Measurements from ENCODE around the gene MC4R. TPM values are rescaled to one million over a fixed set of nuclear protein-coding genes. Genes with fewer than 3 reads are reported as not detected.

The MC4R gene
- polyA plus RNA-seq, 2 of the 4 experiments (the other 2 are of a cell fraction), result 0.08 TPM; not detected in 1

DNA sequence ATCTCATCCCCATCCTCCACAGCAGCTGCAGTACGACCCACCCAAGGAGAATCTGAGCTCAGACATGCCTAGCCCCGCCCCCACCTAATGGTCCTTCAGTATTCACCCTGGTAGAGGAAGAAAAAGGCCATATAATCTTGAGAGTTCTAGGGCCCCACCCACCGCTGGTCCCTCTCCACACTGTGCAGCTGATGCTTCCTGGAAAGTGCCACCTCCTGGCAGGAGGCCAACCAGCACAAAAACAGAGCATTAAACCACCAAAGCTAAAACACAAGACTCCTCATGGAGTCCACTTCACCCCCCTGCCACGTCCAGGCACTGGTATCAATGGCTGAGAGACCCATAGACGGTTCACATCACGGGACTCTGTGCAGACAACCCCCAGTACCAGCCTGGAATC lies 40.7 kb downstream of the MC4R start:
- H3K4me3 ChIP-seq, result no peak overlapping the region
- TF ChIP-seq EP300 (IDR thresholded peaks at IDR 0.05) (no peak), POLR2AphosphoS2 (conservative IDR thresholded peaks at IDR 0.05; ENCODE audit: low read length) (no peak), NPAS2 (CRISPR knock-in tag; IDR thresholded peaks at IDR 0.05; ENCODE audit: borderline replicate concordance) (no peak), RAD21 (conservative IDR thresholded peaks at IDR 0.05 in 1 of 2, IDR thresholded peaks at IDR 0.05 in 1 of 2) (no peak), JUNB (IDR thresholded peaks at IDR 0.05) (no peak), ATOH8 (CRISPR knock-in tag; IDR thresholded peaks at IDR 0.05; ENCODE audit: low read depth) (no peak), RARB (CRISPR knock-in tag; IDR thresholded peaks at IDR 0.05) (no peak), E2F6 (IDR thresholded peaks at IDR 0.05; ENCODE audit: borderline replicate concordance, low read depth) (no peak)
- FAIRE-seq (no peak), DNase-seq (ENCODE audit: low read depth in 1 of 2, low spot score in 1 of 2) (no peak), ATAC-seq (no peak)
- no peak overlapping the region for H3K4me2 ChIP-seq
- ChIA-PET CTCF (interaction anchor here (0.6 to 1.5 kb wide), 2 partner anchors 10 to 1262 kb away, joined by 3 to 5 read pairs; no protein-coding TSS in a partner anchor), POLR2A (no interaction called here)
- H3K9me3 ChIP-seq, result no peaks in the 10 kb centered on the region
- no peak overlapping the region for H3K27ac ChIP-seq
- 0% methylated on average over 2 of the region's 6 CpGs for WGBS (ENCODE audit: missing lambda C conversion rate)
- H3K4me1 ChIP-seq, result no peaks in the 10 kb centered on the region

DNA sequence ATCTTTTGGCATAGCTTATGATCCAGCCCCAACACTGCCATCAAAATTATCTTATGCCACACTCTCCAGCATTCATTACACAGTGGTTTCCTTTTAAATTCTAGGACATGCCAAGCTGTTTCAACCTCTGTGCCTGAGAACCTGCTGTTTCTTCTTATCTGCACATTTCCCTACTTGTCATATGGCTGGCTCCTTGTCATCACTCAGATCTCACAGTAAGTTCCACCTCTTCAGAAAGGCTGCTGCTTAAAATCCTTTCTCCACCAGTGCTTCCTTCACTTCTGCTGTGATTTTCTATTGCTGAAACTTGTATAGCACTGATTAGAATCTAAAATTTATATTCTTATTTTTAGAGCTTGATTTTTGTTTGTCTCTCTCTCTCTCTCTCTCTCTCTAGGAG lies 43.4 kb downstream of the MC4R start:
- H3K4me1 ChIP-seq, result no peaks in the 10 kb centered on the region
- DNase-seq (ENCODE audit: low read depth in 1 of 2, low spot score in 1 of 2) (no peak), ATAC-seq (no peak), FAIRE-seq (no peak)
- H3K4me2 ChIP-seq, result no peak overlapping the region
- no peak overlapping the region for H3K4me3 ChIP-seq
- no peaks in the 10 kb centered on the region for H3K9me3 ChIP-seq
- POLR2A ChIA-PET, result no interaction called here
- TF ChIP-seq POLR2AphosphoS2 (conservative IDR thresholded peaks at IDR 0.05; ENCODE audit: low read length) (no peak), CHD4 (IDR thresholded peaks at IDR 0.05; ENCODE audit: borderline replicate concordance) (no peak), MAZ (IDR thresholded peaks at IDR 0.05; ENCODE audit: borderline replicate concordance, low read depth, low read length) (no peak), MYC (IDR thresholded peaks at IDR 0.05; ENCODE audit: borderline replicate concordance, low read length) (no peak), SMC3 (IDR thresholded peaks at IDR 0.05) (no peak), EP300 (IDR thresholded peaks at IDR 0.05) (no peak), CEBPB (IDR thresholded peaks at IDR 0.05) (no peak), FOSL2 (IDR thresholded peaks at IDR 0.05) (no peak), FOSL2 (CRISPR knock-in tag; IDR thresholded peaks at IDR 0.05) (no peak)
- TF ChIP-seq, protein P1, sequence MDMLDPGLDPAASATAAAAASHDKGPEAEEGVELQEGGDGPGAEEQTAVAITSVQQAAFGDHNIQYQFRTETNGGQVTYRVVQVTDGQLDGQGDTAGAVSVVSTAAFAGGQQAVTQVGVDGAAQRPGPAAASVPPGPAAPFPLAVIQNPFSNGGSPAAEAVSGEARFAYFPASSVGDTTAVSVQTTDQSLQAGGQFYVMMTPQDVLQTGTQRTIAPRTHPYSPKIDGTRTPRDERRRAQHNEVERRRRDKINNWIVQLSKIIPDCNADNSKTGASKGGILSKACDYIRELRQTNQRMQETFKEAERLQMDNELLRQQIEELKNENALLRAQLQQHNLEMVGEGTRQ (IDR thresholded peaks at IDR 0.05), result no peak
- TF ChIP-seq, protein P2, sequence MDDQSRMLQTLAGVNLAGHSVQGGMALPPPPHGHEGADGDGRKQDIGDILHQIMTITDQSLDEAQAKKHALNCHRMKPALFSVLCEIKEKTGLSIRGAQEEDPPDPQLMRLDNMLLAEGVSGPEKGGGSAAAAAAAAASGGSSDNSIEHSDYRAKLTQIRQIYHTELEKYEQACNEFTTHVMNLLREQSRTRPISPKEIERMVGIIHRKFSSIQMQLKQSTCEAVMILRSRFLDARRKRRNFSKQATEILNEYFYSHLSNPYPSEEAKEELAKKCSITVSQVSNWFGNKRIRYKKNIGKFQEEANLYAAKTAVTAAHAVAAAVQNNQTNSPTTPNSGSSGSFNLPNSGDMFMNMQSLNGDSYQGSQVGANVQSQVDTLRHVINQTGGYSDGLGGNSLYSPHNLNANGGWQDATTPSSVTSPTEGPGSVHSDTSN (IDR thresholded peaks at IDR 0.05), result no peak
- TF ChIP-seq, protein P3, sequence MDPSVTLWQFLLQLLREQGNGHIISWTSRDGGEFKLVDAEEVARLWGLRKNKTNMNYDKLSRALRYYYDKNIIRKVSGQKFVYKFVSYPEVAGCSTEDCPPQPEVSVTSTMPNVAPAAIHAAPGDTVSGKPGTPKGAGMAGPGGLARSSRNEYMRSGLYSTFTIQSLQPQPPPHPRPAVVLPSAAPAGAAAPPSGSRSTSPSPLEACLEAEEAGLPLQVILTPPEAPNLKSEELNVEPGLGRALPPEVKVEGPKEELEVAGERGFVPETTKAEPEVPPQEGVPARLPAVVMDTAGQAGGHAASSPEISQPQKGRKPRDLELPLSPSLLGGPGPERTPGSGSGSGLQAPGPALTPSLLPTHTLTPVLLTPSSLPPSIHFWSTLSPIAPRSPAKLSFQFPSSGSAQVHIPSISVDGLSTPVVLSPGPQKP (IDR thresholded peaks at IDR 0.05; ENCODE audit: low read depth, low read length), result no peak
- H3K27ac ChIP-seq, result no peak overlapping the region
- CTCF ChIA-PET, result no interaction called here

- no peak overlapping the region for H3K27ac ChIP-seq
- H3K4me1 ChIP-seq, result no peaks in the 10 kb centered on the region
- no peak overlapping the region for H3K4me3 ChIP-seq
- POLR2A ChIA-PET, result no interaction called here
- 38% methylated on average over 2 of the region's 2 CpGs for WGBS (ENCODE audit: missing lambda C conversion rate)
- no peak overlapping the region for H3K4me2 ChIP-seq
- ATAC-seq, result no peak
- H3K9me3 ChIP-seq, result no peaks in the 10 kb centered on the region
- DNase-seq (ENCODE audit: low read depth in 1 of 2, low spot score in 1 of 2), result no peak
- CTCF ChIA-PET, result interaction anchor here (0.6 kb wide), 1 partner anchor 41 kb away, joined by 3 read pairs; no protein-coding TSS in a partner anchor
- FAIRE-seq, result no peak
- TF ChIP-seq POLR2A (IDR thresholded peaks at IDR 0.05; ENCODE audit: low read length) (no peak), TFCP2L1 (CRISPR knock-in tag; IDR thresholded peaks at IDR 0.05) (no peak), KDM1A (IDR thresholded peaks at IDR 0.05; ENCODE audit: low read depth) (no peak), HES2 (IDR thresholded peaks at IDR 0.05) (no peak), RAD21 (conservative IDR thresholded peaks at IDR 0.05 in 1 of 2, IDR thresholded peaks at IDR 0.05 in 1 of 2) (no peak), EP300 (IDR thresholded peaks at IDR 0.05) (no peak), ESRRA (IDR thresholded peaks at IDR 0.05; ENCODE audit: borderline replicate concordance, low read length) (no peak), TP53 (CRISPR knock-in tag; IDR thresholded peaks at IDR 0.05) (no peak), JUNB (IDR thresholded peaks at IDR 0.05) (no peak)
- TF ChIP-seq, protein P4, sequence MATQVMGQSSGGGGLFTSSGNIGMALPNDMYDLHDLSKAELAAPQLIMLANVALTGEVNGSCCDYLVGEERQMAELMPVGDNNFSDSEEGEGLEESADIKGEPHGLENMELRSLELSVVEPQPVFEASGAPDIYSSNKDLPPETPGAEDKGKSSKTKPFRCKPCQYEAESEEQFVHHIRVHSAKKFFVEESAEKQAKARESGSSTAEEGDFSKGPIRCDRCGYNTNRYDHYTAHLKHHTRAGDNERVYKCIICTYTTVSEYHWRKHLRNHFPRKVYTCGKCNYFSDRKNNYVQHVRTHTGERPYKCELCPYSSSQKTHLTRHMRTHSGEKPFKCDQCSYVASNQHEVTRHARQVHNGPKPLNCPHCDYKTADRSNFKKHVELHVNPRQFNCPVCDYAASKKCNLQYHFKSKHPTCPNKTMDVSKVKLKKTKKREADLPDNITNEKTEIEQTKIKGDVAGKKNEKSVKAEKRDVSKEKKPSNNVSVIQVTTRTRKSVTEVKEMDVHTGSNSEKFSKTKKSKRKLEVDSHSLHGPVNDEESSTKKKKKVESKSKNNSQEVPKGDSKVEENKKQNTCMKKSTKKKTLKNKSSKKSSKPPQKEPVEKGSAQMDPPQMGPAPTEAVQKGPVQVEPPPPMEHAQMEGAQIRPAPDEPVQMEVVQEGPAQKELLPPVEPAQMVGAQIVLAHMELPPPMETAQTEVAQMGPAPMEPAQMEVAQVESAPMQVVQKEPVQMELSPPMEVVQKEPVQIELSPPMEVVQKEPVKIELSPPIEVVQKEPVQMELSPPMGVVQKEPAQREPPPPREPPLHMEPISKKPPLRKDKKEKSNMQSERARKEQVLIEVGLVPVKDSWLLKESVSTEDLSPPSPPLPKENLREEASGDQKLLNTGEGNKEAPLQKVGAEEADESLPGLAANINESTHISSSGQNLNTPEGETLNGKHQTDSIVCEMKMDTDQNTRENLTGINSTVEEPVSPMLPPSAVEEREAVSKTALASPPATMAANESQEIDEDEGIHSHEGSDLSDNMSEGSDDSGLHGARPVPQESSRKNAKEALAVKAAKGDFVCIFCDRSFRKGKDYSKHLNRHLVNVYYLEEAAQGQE (IDR thresholded peaks at IDR 0.05), result no peak
- TF ChIP-seq, protein P3 (IDR thresholded peaks at IDR 0.05; ENCODE audit: low read depth, low read length), result no peak
Measured at GRCh38 chr18:60327880-60328279, 44.7 kb downstream of the MC4R start.

All from A549 (cell line).